Measurements from ENCODE around the gene S100A10.

The S100A10 gene

DNA sequence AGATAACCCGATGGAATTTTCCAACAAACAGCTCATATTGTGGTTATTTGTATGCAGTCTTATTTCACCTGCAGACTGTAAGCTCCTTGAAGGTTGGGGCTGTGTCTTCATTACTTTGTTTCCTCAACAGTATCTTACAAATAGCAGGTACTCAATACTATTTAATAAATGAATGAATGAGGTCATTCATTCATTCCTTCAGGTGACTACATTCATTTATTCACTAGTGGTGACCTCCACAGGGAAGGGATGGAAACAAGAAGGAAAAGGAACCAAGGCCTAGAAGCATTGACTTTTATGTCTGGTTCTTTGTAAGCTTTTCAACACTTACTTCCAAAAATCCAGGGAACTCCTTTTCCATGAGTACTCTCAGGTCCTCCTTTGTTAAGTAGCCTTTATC lies 7.9 kb downstream of the S100A10 start:
- Histone ChIP-seq H4K20me1 (ENCODE audit: low read depth, low read length) (no peaks in the 10 kb centered on the region), H3K9me2 (replicated peaks; ENCODE audit: insufficient read depth, low read length) (no peaks in the 10 kb centered on the region), H3K9ac (ENCODE audit: low read length) (no peak overlapping the region), H3K9me3 (ENCODE audit: insufficient read depth, low read length) (no peaks in the 10 kb centered on the region), H3K36me3 (ENCODE audit: low read length) (no peaks in the 10 kb centered on the region), H3K27me3 (ENCODE audit: low read length) (no peaks in the 10 kb centered on the region), H2AFZ (ENCODE audit: low read depth, low read length, severe bottlenecking) (no peak overlapping the region), H3F3A (ENCODE audit: insufficient read depth) (no peaks in the 10 kb centered on the region), H3K4me3 (ENCODE audit: insufficient read depth, low read length, poor library complexity, severe bottlenecking) (no peak overlapping the region), H3K4me2 (ENCODE audit: low read depth, low read length, poor library complexity, severe bottlenecking) (no peak overlapping the region), H3K27ac (ENCODE audit: low read depth, low read length) (no peak overlapping the region), H3K79me2 (ENCODE audit: insufficient read depth, low read length) (no peaks in the 10 kb centered on the region)
- TF ChIP-seq, protein P1, sequence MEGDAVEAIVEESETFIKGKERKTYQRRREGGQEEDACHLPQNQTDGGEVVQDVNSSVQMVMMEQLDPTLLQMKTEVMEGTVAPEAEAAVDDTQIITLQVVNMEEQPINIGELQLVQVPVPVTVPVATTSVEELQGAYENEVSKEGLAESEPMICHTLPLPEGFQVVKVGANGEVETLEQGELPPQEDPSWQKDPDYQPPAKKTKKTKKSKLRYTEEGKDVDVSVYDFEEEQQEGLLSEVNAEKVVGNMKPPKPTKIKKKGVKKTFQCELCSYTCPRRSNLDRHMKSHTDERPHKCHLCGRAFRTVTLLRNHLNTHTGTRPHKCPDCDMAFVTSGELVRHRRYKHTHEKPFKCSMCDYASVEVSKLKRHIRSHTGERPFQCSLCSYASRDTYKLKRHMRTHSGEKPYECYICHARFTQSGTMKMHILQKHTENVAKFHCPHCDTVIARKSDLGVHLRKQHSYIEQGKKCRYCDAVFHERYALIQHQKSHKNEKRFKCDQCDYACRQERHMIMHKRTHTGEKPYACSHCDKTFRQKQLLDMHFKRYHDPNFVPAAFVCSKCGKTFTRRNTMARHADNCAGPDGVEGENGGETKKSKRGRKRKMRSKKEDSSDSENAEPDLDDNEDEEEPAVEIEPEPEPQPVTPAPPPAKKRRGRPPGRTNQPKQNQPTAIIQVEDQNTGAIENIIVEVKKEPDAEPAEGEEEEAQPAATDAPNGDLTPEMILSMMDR (IDR thresholded peaks at IDR 0.05; ENCODE audit: insufficient read depth, low read length, poor library complexity, severe bottlenecking), result no peak
- TF ChIP-seq EZH2phosphoT487 (conservative IDR thresholded peaks at IDR 0.05; ENCODE audit: low read length), result no peak

DNA sequence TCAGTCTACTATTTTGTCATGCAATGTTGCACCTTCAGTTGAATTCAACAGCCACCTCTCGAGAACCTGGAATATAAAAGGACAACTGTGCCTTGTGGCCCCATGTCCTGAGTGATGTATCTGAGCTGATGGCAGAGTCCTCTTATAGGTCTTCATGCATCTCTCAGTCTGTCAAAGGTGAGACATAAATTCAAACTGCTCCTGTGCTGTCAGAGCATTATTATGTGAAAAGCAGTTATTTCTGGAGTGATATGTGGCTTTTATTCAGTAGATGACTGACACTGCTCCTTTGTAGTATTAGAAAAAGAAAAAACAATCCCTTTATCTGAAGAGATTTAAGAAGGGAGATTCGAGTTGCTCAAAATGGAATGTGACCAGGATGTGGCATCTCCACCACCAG lies 8.4 kb downstream of the S100A10 start:
- no peaks in the 10 kb centered on the region for H3K27me3 ChIP-seq (ENCODE audit: low read length)
- no peak overlapping the region for H3K9ac ChIP-seq (ENCODE audit: low read length)
- no peaks in the 10 kb centered on the region for H3F3A ChIP-seq (ENCODE audit: insufficient read depth)
- H3K36me3 ChIP-seq (ENCODE audit: low read length), result no peaks in the 10 kb centered on the region
- TF ChIP-seq, protein P1 (IDR thresholded peaks at IDR 0.05; ENCODE audit: insufficient read depth, low read length, poor library complexity, severe bottlenecking), result no peak
- TF ChIP-seq EZH2phosphoT487 (conservative IDR thresholded peaks at IDR 0.05; ENCODE audit: low read length), result no peak
- no peaks in the 10 kb centered on the region for H3K9me3 ChIP-seq (ENCODE audit: insufficient read depth, low read length)
- H3K4me2 ChIP-seq (ENCODE audit: low read depth, low read length, poor library complexity, severe bottlenecking), result no peak overlapping the region
- H2AFZ ChIP-seq (ENCODE audit: low read depth, low read length, severe bottlenecking), result no peak overlapping the region
- H3K9me2 ChIP-seq (replicated peaks; ENCODE audit: insufficient read depth, low read length), result no peaks in the 10 kb centered on the region
- no peaks in the 10 kb centered on the region for H3K79me2 ChIP-seq (ENCODE audit: insufficient read depth, low read length)
- no peak overlapping the region for H3K27ac ChIP-seq (ENCODE audit: low read depth, low read length)
- H4K20me1 ChIP-seq (ENCODE audit: low read depth, low read length), result no peaks in the 10 kb centered on the region
- H3K4me3 ChIP-seq (ENCODE audit: insufficient read depth, low read length, poor library complexity, severe bottlenecking), result no peak overlapping the region

DNA sequence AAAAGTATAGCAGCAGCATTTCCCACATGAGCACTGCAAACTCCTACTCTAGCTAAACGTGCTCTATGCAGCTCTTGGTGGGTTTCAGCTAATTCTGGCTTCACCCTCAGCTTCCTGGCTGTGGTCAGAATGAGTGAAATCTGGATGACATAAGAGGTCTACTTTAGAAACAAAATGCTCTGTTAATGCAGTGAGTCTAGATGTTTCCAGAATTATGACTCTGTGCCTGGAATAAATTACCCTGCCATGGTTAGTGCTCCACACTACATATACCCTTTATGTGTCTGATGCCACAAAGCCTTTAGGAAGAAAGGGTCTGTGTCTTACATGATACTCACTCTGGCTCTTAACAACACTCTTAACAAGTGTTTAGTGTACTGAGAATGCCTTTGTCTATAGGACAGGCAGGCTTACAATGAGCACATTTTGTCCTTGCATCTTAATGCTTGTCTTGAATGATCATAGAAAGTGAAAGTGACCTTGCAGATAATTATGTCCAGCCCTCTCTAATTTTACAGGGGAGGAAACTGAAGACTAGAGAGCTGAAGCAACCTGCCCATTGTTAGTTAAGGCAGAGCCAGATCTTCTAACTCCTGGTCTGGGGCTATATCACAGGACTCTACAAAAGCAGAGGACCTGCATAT lies 9.2 kb downstream of the S100A10 start:
- TF ChIP-seq, protein P1 (IDR thresholded peaks at IDR 0.05; ENCODE audit: insufficient read depth, low read length, poor library complexity, severe bottlenecking), result no peak
- TF ChIP-seq EZH2phosphoT487 (conservative IDR thresholded peaks at IDR 0.05; ENCODE audit: low read length), result no peak
- Histone ChIP-seq H3K79me2 (ENCODE audit: insufficient read depth, low read length) (no peaks in the 10 kb centered on the region), H3K36me3 (ENCODE audit: low read length) (no peaks in the 10 kb centered on the region), H3K27ac (ENCODE audit: low read depth, low read length) (no peak overlapping the region), H3K9ac (ENCODE audit: low read length) (no peak overlapping the region), H3K9me2 (replicated peaks; ENCODE audit: insufficient read depth, low read length) (no peaks in the 10 kb centered on the region), H4K20me1 (ENCODE audit: low read depth, low read length) (no peaks in the 10 kb centered on the region), H3K4me2 (ENCODE audit: low read depth, low read length, poor library complexity, severe bottlenecking) (no peak overlapping the region), H2AFZ (ENCODE audit: low read depth, low read length, severe bottlenecking) (no peak overlapping the region), H3K9me3 (ENCODE audit: insufficient read depth, low read length) (no peaks in the 10 kb centered on the region), H3F3A (ENCODE audit: insufficient read depth) (no peaks in the 10 kb centered on the region), H3K27me3 (ENCODE audit: low read length) (no peaks in the 10 kb centered on the region), H3K4me3 (ENCODE audit: insufficient read depth, low read length, poor library complexity, severe bottlenecking) (no peak overlapping the region)
